B cell (primary cell): ENCODE results near the gene BMERB1. TPM values are rescaled to one million over a fixed set of nuclear protein-coding genes. Genes with fewer than 3 reads are reported as not detected.

Source experiments
- ATAC-seq: fragments of 200-7000 bp; cut with Tn5 transposase; one replicate; pipeline ENCODE4 v1.10.0; 2021; ENCODE audit warnings: low read depth, mild to moderate bottlenecking, moderate number of reproducible peaks, moderate library complexity
- CTCF ChIA-PET: fragments of 350-600 bp; sonication (Branson Sonifier 250); formaldehyde crosslinking; loops from one replicate; lab custom pipeline; 2021; ENCODE audit warnings: antibody characterized with exemption, inconsistent platforms; lab: Charles Lee
- POLR2A ChIA-PET: fragments of 350-600 bp; sonication (Branson Sonifier 250); formaldehyde crosslinking; loops from one replicate; lab custom pipeline; 2021; ENCODE audit warnings: antibody characterized with exemption; lab: Charles Lee
- DNase-seq: peaks from one replicate; pipeline ENCODE4 v3.0.0; 2013
- H2AFZ ChIP-seq: 2 replicates; pipeline ENCODE4 v1.6.1; 2012; ENCODE audit warnings: mild to moderate bottlenecking, low read depth, low read length; ENCODE audit not compliant: insufficient read depth, poor library complexity, severe bottlenecking
- H3K27ac ChIP-seq, 2 donors: 1 replicate in 1 of 2; 2 replicates in 1 of 2; pipeline ENCODE4 v1.5.1; 2012 to 2013; ENCODE audit warnings: low read length in 2 of 2, mild to moderate bottlenecking in 2 of 2, moderate library complexity in 1 of 2
- H3K27me3 ChIP-seq, 4 experiments: fragments of 200-600 bp in 1 of 4; sonication (generic) in 1 of 4; replicated peaks in 1 of 4; 1 replicate in 2 of 4; 2 replicates in 2 of 4; pipeline versions ENCODE4 v1.6.1 to v1.7.0; 2013 to 2016; ENCODE audit warnings: low read length in 3 of 4, mild to moderate bottlenecking in 2 of 4, mixed read lengths in 1 of 4, moderate library complexity in 1 of 4; ENCODE audit not compliant: insufficient read depth in 4 of 4, control insufficient read depth in 3 of 4; ENCODE audit errors: control extremely low read depth in 1 of 4
- H3K36me3 ChIP-seq, 2 experiments: replicated peaks in 1 of 2; 1 replicate in 1 of 2; 2 replicates in 1 of 2; pipeline versions ENCODE4 v1.6.1 to v1.7.1; 2013; ENCODE audit warnings: low read length in 1 of 2; ENCODE audit not compliant: insufficient read depth in 2 of 2, control insufficient read depth in 1 of 2; ENCODE audit errors: control extremely low read depth in 1 of 2, extremely low read depth in 1 of 2
- H3K4me1 ChIP-seq, 2 donors: fragments of 200-600 bp in 1 of 2; sonication (generic) in 1 of 2; 1 replicate in 1 of 2; 2 replicates in 1 of 2; pipeline versions ENCODE4 v1.5.1 to v1.6.1; 2013 to 2017; ENCODE audit warnings: low read length in 2 of 2; ENCODE audit not compliant: control insufficient read depth in 2 of 2, insufficient read depth in 2 of 2
- H3K4me2 ChIP-seq: replicated peaks from 2 replicates; pipeline ENCODE3; 2012; ENCODE audit warnings: mild to moderate bottlenecking, low read depth, low read length; ENCODE audit not compliant: poor library complexity, severe bottlenecking
- H3K4me3 ChIP-seq, 5 experiments: fragments of 200-600 bp in 1 of 5; sonication (generic) in 1 of 5; 1 replicate in 3 of 5; 2 replicates in 2 of 5; pipeline versions ENCODE4 v1.5.1 to v1.7.0; 2011 to 2016; ENCODE audit warnings: low read length in 4 of 5, mild to moderate bottlenecking in 4 of 5, low read depth in 2 of 5, control low read depth in 1 of 5, moderate library complexity in 1 of 5; ENCODE audit not compliant: insufficient read depth in 1 of 5; ENCODE audit errors: control extremely low read depth in 1 of 5, extremely low read depth in 1 of 5
- H3K79me2 ChIP-seq: fragments of 200-600 bp; sonication (generic); one replicate; pipeline ENCODE4 v1.6.0; 2016; ENCODE audit warnings: low read length; ENCODE audit not compliant: control insufficient read depth, insufficient read depth
- H3K9ac ChIP-seq: fragments of 200-600 bp; sonication (generic); 2 replicates; pipeline ENCODE4 v1.6.1; 2017; ENCODE audit warnings: mild to moderate bottlenecking, low read length, moderate library complexity
- H3K9me3 ChIP-seq, 3 donors: one replicate each; pipeline versions ENCODE4 v1.6.1 to v1.7.1; 2013; ENCODE audit warnings: low read length in 2 of 3; ENCODE audit not compliant: control insufficient read depth in 2 of 3, insufficient read depth in 1 of 3; ENCODE audit errors: control extremely low read depth in 1 of 3
- H4K20me1 ChIP-seq: 2 replicates; pipeline ENCODE4 v1.6.0; 2012; ENCODE audit warnings: mild to moderate bottlenecking, low read length; ENCODE audit not compliant: insufficient read depth, control insufficient read depth, poor library complexity, severe bottlenecking
- H3K27ac Mint-ChIP-seq: one replicate; pipeline ENCODE4 v1.8.0; 2021; ENCODE audit warnings: mixed read lengths
- H3K27me3 Mint-ChIP-seq: one replicate; pipeline ENCODE4 v1.8.0; 2021; ENCODE audit warnings: mixed read lengths
- H3K4me1 Mint-ChIP-seq: one replicate; pipeline ENCODE4 v1.8.0; 2021; ENCODE audit warnings: mixed read lengths
- H3K4me3 Mint-ChIP-seq: one replicate; pipeline ENCODE4 v1.8.0; 2021; ENCODE audit warnings: mixed read lengths
- H3K9me3 Mint-ChIP-seq: one replicate; pipeline ENCODE4 v1.8.0; 2022; ENCODE audit warnings: mixed read lengths; ENCODE audit not compliant: insufficient read depth
- CTCF ChIP-seq: fragments of 200-600 bp; IDR thresholded peaks from one replicate; pipeline ENCODE4 v1.8.0; 2022; ENCODE audit warnings: antibody characterized with exemption, mild to moderate bottlenecking
- EZH2 ChIP-seq: IDR thresholded peaks from 2 replicates; pipeline ENCODE4 v1.6.1; 2012; ENCODE audit warnings: borderline replicate concordance, low read depth, mild to moderate bottlenecking, moderate library complexity, low read length; ENCODE audit not compliant: insufficient read depth, poor library complexity, severe bottlenecking
- WGBS: methylation state at CpG from one replicate; pipeline ENCODE4 v1.1.5; 2013; ENCODE audit warnings: missing lambda C conversion rate; ENCODE audit not compliant: insufficient coverage; 5-methylcytosine and 5-hydroxymethylcytosine counted together
- intact Hi-C: fragments of 100-400 bp; cut with micrococcal nuclease; formaldehyde crosslinking; loops from one replicate; pipeline ENCODE4 v1.10.0; 2022
- polyA plus RNA-seq: library from polyadenylated mRNA; depleted of rRNA; stranded (reverse); fragments of >200 nt; gene quantifications from 2 replicates; pipeline ENCODE4 v1.2.3, GENCODE V29; 2012
- total RNA-seq, 2 donors: library from RNA; stranded (reverse); fragments of 120-200 nt in 1 of 2; gene quantifications; 1 replicate in 1 of 2; 2 replicates in 1 of 2; pipeline versions ENCODE4 v1.2.3 to v1.2.4, GENCODE V29; 2013 to 2022

Gene BMERB1
- total and polyA plus RNA-seq, 2 donors (not counting 1 experiment from before 2014, with no cell fraction given), result 2.2 to 11.2 TPM

- H3K4me1 ChIP-seq, result no peaks in the 10 kb centered on the region
- H2AFZ ChIP-seq, result no peak overlapping the region
- no peak for DNase-seq
- no peaks in the 10 kb centered on the region for H3K27me3 Mint-ChIP-seq
- no peak overlapping the region for H3K27ac ChIP-seq
- no peaks in the 10 kb centered on the region for H3K27me3 ChIP-seq
- peaks cover 46% of the 10 kb centered on the region for H3K79me2 ChIP-seq
- H3K4me3 ChIP-seq, result no peak overlapping the region
- H4K20me1 ChIP-seq, result peaks cover 71% of the 10 kb centered on the region
- peaks cover 12 to 99% of the 10 kb centered on the region in 2 experiments for H3K36me3 ChIP-seq
- no peak overlapping the region for H3K4me3 Mint-ChIP-seq
- peak overlapping the region; percentile 43 for H3K27ac Mint-ChIP-seq
- no peak for ATAC-seq
- POLR2A ChIA-PET, result interaction anchor here (0.6 kb wide), 1 partner anchor 64 kb away, joined by 5 read pairs; no protein-coding TSS in a partner anchor
- H3K9me3 Mint-ChIP-seq, result no peaks in the 10 kb centered on the region
- no peak for TF ChIP-seq EZH2
- TF ChIP-seq CTCF, result no peak
- intact Hi-C loops, result no loop called here
- no peaks in the 10 kb centered on the region for H3K9me3 ChIP-seq
- no peak overlapping the region for H3K9ac ChIP-seq
- H3K4me1 Mint-ChIP-seq, result no peaks in the 10 kb centered on the region
- CTCF ChIA-PET, result no interaction called here
- no peak overlapping the region for H3K4me2 ChIP-seq
- WGBS, result 98% methylated on average over 10 of the region's 13 CpGs
Observed at GRCh38 chr16:15605839-15606517, 171.6 kb downstream of the BMERB1 start.

GRCh38 chr16:15606518-15607220, 172.3 kb downstream of the BMERB1 start:
- ChIA-PET POLR2A (no interaction called here), CTCF (interaction anchor here (0.9 kb wide), 1 partner anchor 22 kb away, joined by 3 read pairs; no protein-coding TSS in a partner anchor)
- intact Hi-C loops, result no loop called here
- Mint-ChIP-seq H3K4me3 (no peak overlapping the region), H3K27me3 (no peaks in the 10 kb centered on the region), H3K27ac (peak overlapping the region; percentile 43), H3K9me3 (no peaks in the 10 kb centered on the region), H3K4me1 (no peaks in the 10 kb centered on the region)
- H3K27ac ChIP-seq, result no peak overlapping the region
- no peaks in the 10 kb centered on the region for H3K4me1 ChIP-seq
- H3K27me3 ChIP-seq, result no peaks in the 10 kb centered on the region
- no peak overlapping the region for H3K4me2 ChIP-seq
- no peak overlapping the region for H2AFZ ChIP-seq
- DNase-seq, result no peak
- H3K4me3 ChIP-seq, result no peak overlapping the region
- TF ChIP-seq CTCF (no peak), EZH2 (no peak)
- H3K79me2 ChIP-seq, result peaks cover 45% of the 10 kb centered on the region
- no peak for ATAC-seq
- peaks cover 64% of the 10 kb centered on the region for H4K20me1 ChIP-seq
- H3K36me3 ChIP-seq, result peaks cover 12 to 99% of the 10 kb centered on the region in 2 experiments
- H3K9me3 ChIP-seq, result no peaks in the 10 kb centered on the region
- 100% methylated on average over 3 of the region's 5 CpGs for WGBS
- H3K9ac ChIP-seq, result no peak overlapping the region
